ENCODE measurements around the gene HDAC4. TPM values are rescaled to one million over a fixed set of nuclear protein-coding genes. Genes with fewer than 3 reads are reported as not detected.

The HDAC4 gene
- polyA plus RNA-seq, 6 donors from 2014 or later, result 1.5 to 6.8 (median 2.8) TPM; not detected in 1

DNA sequence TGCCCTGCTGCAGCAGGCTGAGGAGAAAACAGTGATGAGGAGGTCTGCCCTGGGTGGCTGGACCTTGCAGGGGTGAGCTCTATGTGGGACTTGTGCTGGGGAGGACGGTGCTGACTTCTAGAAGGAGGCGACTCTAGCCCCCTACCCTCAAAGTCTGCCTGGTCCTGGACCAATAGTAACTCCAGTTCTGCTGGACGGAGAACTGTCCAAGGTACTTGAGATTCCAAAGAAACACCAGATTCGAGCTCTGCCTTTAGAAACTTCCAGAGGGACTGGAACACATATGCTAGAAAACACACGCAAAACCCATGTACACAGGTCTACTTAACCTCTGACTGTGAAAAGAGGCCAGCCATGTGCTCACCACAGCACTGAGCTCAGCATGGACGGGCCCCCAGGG lies 292.4 kb downstream of the HDAC4 start:
- ATAC-seq (ENCODE audit: low read depth in 2 of 2) (no peak), DNase-seq (no peak)
- Mint-ChIP-seq H3K4me3 (no peak overlapping the region), H3K4me1 (no peaks in the 10 kb centered on the region), H3K27ac (no peak overlapping the region), H3K9me3 (no peaks in the 10 kb centered on the region), H3K27me3 (no peaks in the 10 kb centered on the region), H3K36me3 (peaks cover 4 to 15% of the 10 kb centered on the region in 2 donors)

DNA sequence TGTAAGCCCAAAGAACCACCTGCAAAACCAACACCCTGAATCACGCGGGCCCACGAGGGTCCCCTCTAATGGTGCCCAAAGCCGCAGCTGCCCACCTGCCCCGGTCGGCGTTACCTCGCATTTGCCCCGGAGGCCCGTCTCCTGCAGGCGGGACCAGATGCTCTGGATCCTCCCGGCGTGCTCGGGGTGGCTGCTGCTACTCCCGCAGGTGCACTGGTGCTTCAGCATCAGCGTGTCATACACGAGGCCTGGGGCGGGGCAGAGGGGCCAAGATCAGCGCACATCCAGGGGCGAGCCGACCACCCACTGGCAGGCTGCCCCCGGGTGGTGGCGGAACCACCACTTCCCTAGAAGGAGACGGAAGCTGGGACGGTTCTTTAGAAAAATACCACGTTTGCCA lies 292.9 kb downstream of the HDAC4 start:
- H3K9me3 Mint-ChIP-seq, result no peaks in the 10 kb centered on the region
- no peak overlapping the region for H3K4me3 Mint-ChIP-seq
- H3K36me3 Mint-ChIP-seq, result peaks cover 4 to 15% of the 10 kb centered on the region in 2 donors
- no peak for DNase-seq
- H3K27me3 Mint-ChIP-seq, result no peaks in the 10 kb centered on the region
- H3K27ac Mint-ChIP-seq, result no peak overlapping the region
- no peak for ATAC-seq (ENCODE audit: low read depth in 2 of 2)
- H3K4me1 Mint-ChIP-seq, result no peaks in the 10 kb centered on the region

DNA sequence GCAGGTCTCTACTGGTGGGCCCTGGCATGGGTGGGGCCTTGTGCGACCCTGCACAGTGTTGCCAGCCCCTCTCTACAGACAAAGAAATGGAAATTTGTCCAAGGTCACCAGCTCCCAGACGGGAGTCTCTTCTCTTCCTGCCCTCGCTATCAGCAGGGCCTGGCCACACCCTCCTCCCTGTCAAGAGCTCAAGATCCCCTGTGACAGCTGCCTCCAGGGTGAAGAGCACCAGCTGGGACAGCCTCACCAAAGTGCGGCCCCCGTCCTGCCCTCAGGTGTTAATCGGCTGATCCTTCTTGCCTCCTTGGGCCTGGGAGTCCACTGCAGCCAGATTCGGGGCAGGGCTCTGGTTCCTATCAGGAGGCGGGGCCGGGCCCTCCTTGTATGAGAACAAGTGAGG lies 293.9 kb downstream of the HDAC4 start:
- Mint-ChIP-seq H3K27me3 (no peaks in the 10 kb centered on the region), H3K9me3 (no peaks in the 10 kb centered on the region), H3K27ac (no peak overlapping the region)

DNA sequence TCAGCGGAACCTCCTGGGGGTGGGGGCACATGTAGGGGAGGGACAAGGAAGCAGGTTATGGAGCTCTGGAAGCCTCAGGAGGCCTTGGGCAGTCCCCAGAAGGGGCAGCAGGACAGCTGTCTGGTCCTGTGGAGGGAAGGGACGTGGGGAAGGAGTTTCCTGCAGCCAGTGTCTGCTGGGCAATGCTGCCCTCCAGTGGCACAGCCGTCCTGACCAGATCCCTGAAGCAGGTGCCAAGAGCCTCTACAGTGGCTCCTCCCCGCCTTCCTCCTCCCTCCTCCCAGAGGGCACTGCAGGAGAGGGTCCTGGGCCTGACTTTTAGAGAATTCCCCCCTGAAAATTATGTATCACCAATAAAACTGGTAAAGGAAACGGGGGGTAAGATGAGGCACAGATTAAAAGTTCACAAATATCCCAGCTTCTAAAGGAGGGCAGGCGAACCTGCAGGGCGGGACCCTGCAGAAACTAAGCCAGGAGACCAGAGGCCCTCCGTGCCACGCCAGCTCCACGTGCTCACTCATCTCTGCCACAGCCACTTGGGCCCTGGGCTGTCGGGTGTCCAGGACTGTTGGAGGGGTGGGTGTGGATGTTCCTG lies 294.4 kb downstream of the HDAC4 start:
- no peaks in the 10 kb centered on the region for H3K9me3 Mint-ChIP-seq
- peaks cover 4 to 16% of the 10 kb centered on the region in 2 donors for H3K36me3 Mint-ChIP-seq
- H3K27me3 Mint-ChIP-seq, result no peaks in the 10 kb centered on the region
- no peak for DNase-seq
- no peak overlapping the region for H3K27ac Mint-ChIP-seq
- H3K4me3 Mint-ChIP-seq, result no peak overlapping the region
- no peak for ATAC-seq (ENCODE audit: low read depth in 2 of 2)
- H3K4me1 Mint-ChIP-seq, result no peaks in the 10 kb centered on the region

More for the DNA sequence above, 293.9 kb downstream of the HDAC4 start:
- Mint-ChIP-seq H3K4me1 (no peaks in the 10 kb centered on the region), H3K4me3 (no peak overlapping the region), H3K36me3 (peaks cover 4 to 15% of the 10 kb centered on the region in 2 donors)
- DNase-seq, result no peak
- ATAC-seq (ENCODE audit: low read depth in 2 of 2), result no peak

DNA sequence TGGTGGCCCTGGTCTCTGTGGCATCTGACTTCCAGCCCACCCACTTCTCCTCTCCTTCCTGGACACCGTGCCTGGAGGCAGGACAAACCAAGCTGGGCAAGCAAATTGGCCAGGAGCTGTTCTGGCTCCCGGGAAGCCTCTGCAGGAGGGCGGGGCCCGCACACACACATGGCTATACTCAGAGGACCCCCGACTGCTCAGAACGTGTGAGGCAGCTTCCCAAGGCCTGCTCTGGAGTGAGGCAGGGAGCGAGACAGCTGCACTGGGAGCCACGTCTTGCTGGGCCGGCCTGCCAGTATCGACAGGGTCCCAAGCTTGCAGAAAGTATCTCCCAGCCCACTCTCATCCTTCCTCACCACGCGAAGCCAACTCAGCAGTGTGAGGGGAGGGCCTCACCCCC lies 295.6 kb downstream of the HDAC4 start:
- Mint-ChIP-seq H3K27me3 (no peaks in the 10 kb centered on the region), H3K4me1 (no peaks in the 10 kb centered on the region), H3K27ac (no peak overlapping the region), H3K9me3 (no peaks in the 10 kb centered on the region), H3K36me3 (peaks cover 4 to 17% of the 10 kb centered on the region in 2 donors), H3K4me3 (no peak overlapping the region)
- DNase-seq, result no peak
- ATAC-seq (ENCODE audit: low read depth in 2 of 2), result no peak

DNA sequence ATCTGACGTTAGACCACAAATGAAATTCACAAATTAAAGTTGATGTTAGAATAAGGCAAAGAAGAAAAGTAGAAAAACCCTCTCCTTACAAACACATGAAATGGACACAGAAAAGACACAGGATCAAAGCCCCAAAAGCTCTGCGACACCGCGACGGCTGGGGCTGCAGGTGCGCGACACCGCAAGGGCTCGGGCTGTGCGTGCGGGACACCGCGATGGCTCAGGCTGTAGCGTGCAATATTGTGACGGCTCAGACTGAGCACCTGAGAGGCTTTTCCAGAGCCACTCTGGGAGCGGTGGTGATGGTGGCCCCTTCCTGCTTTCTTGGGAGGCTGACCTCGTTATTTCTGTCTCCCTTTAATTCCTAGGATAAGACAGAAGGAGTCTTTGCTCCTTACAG lies 296.0 kb downstream of the HDAC4 start:
- H3K36me3 Mint-ChIP-seq, result peaks cover 4 to 15% of the 10 kb centered on the region in 2 donors
- ATAC-seq (ENCODE audit: low read depth in 2 of 2) (no peak), DNase-seq (no peak)
- H3K9me3 Mint-ChIP-seq, result no peaks in the 10 kb centered on the region
- H3K27ac Mint-ChIP-seq, result no peak overlapping the region
- no peaks in the 10 kb centered on the region for H3K27me3 Mint-ChIP-seq
- H3K4me3 Mint-ChIP-seq, result no peak overlapping the region
- H3K4me1 Mint-ChIP-seq, result no peaks in the 10 kb centered on the region

DNA sequence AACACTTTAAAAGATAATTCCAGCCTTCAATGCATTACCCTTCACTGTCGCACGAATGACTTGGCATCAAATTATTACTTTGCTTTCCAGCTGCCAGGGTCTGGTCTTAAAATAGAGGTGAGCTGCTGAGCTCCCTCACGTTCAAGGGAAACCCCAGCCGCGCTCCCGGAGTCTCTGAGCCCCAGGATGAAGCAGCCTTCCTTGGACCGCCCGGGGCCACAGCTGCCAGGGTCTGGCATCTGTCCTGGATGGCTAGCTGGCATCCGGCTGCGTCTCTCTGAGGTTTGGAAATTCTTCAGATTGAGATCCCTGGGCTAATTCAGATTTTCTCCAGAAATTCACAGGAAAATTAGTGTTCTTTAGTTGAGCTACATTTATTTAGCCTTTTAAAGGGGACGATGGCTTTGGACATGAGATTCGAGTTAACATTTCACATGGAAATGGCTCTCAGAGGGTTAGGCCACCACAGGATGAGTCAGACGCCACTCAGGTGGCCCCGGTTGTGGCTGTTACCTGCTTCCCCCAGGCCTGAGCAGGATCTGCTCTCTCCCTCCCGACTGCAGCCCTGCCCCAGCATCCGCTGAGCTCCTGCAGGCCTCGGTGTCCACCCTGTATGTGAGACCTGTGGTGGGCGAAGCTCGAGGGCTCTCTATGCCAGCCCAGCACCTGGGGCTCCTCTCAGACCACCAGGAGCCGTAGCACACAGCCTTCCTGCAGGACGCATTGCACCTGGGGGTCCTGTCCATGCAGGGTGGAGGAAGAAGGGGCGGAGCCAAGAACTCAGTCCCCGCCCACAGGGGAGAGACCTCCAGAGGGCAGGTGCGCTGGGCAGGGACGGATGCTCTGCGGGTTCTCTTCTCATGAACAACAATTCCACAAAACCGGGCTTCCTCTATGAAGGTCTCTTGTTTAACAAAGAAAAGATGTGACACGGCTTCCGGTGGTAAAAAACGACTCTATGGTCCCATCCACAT lies 297.4 kb downstream of the HDAC4 start:
- Mint-ChIP-seq H3K27me3 (no peaks in the 10 kb centered on the region), H3K4me1 (no peaks in the 10 kb centered on the region), H3K36me3 (peaks cover 9 to 15% of the 10 kb centered on the region in 2 donors), H3K27ac (no peak overlapping the region), H3K9me3 (no peaks in the 10 kb centered on the region), H3K4me3 (no peak overlapping the region)
- ATAC-seq (ENCODE audit: low read depth in 2 of 2), result no peak
- no peak for DNase-seq

DNA sequence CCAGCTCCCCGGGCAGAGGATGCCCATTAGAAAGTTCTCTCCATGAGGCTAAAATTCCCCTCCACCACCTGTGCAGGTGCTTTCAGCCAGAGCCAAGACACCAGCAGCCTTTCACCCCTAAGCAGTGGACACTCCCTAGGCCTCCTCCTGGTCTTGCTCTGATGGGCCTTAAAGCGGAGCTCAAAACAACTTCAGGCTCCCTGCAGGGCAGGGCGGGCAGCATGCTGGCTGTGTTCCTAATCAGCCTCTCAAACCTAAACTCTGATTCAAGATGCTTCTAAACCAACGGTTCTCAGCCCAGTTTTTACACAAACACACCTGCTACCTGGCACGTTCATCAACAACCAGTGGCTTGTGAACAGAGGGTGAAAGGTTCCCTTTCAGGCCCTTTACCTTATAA lies 298.6 kb downstream of the HDAC4 start:
- Mint-ChIP-seq H3K4me3 (no peak overlapping the region), H3K27me3 (no peaks in the 10 kb centered on the region), H3K4me1 (no peaks in the 10 kb centered on the region), H3K27ac (no peak overlapping the region), H3K36me3 (peaks cover 9 to 15% of the 10 kb centered on the region in 2 donors), H3K9me3 (no peaks in the 10 kb centered on the region)
- no peak for ATAC-seq (ENCODE audit: low read depth in 2 of 2)
- DNase-seq, result no peak

DNA sequence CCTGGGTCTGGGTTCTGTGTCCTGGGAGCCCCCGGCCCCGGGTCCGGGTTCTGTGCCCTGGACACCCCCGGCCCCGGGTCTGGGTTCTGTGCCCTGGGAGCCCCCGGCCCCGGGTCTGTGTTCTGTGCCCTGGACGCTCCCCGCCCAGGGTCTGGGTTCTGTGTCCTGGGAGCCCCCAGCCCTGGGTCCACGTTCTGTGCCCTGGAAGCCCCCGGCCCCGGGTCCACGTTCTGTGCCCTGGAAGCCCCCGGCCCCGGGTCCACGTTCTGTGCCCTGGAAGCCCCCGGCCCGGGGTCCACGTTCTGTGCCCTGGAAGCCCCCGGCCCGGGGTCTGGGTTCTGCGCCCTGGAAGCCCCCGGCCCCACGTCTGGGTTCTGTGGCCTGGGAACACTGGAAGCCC lies 299.0 kb downstream of the HDAC4 start:
- ATAC-seq (ENCODE audit: low read depth in 2 of 2), result no peak
- H3K4me3 Mint-ChIP-seq, result no peak overlapping the region
- peaks cover 9 to 15% of the 10 kb centered on the region in 2 donors for H3K36me3 Mint-ChIP-seq
- no peak for DNase-seq
- H3K9me3 Mint-ChIP-seq, result no peaks in the 10 kb centered on the region
- H3K27ac Mint-ChIP-seq, result no peak overlapping the region
- H3K27me3 Mint-ChIP-seq, result no peaks in the 10 kb centered on the region
- no peaks in the 10 kb centered on the region for H3K4me1 Mint-ChIP-seq

DNA sequence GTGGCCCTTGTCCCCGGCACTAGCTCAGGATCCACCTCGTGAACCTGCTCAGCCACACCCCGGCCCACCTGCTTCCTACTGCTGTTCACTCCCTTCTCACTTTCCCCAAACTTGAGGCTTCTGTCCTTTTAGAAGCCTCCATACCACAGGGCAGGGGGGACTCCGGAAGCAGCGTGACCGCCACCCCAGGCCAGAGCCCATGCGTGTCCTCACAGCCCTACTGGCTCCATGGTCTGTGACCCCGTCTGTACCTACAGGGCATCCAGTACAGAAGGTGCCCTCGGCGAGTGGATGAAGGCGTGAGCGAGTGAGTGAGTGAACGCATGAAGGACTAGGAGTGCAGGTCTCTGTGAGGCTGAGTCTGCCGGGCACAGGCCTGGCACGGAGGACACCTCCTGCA lies 299.7 kb downstream of the HDAC4 start:
- ATAC-seq (ENCODE audit: low read depth in 2 of 2), result no peak
- no peaks in the 10 kb centered on the region for H3K9me3 Mint-ChIP-seq
- no peaks in the 10 kb centered on the region for H3K27me3 Mint-ChIP-seq
- no peak overlapping the region for H3K4me3 Mint-ChIP-seq
- H3K36me3 Mint-ChIP-seq, result peaks cover 9 to 15% of the 10 kb centered on the region in 2 donors
- no peak overlapping the region for H3K27ac Mint-ChIP-seq
- H3K4me1 Mint-ChIP-seq, result no peaks in the 10 kb centered on the region
- no peak for DNase-seq

DNA sequence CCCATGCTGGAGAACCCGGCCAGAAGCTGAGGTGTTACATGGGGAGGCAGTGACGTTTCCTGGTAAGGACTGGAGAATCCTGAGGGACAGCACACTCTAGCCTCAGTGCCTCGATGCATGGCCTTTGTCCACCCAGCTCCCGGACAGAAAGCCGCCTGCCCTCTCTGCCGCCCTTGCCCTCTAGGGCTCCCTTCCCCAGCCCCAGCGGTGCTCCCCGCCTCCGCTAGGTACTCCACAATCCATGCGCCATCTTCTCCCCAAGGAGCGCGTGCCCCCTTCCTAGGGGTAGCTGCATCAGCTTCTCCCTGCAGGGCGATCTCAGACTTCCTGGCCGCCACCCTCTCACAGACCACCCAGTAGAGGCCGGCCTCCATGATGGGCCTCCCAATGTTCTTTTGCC lies 301.3 kb downstream of the HDAC4 start:
- no peak for DNase-seq
- no peaks in the 10 kb centered on the region for H3K4me1 Mint-ChIP-seq
- peak overlapping the region in 1 of 6 donors; percentile 7 for H3K27ac Mint-ChIP-seq
- ATAC-seq (ENCODE audit: low read depth in 2 of 2), result no peak
- no peaks in the 10 kb centered on the region for H3K27me3 Mint-ChIP-seq
- no peaks in the 10 kb centered on the region for H3K9me3 Mint-ChIP-seq
- H3K4me3 Mint-ChIP-seq, result no peak overlapping the region
- peaks cover 6 to 11% of the 10 kb centered on the region in 2 donors for H3K36me3 Mint-ChIP-seq

DNA sequence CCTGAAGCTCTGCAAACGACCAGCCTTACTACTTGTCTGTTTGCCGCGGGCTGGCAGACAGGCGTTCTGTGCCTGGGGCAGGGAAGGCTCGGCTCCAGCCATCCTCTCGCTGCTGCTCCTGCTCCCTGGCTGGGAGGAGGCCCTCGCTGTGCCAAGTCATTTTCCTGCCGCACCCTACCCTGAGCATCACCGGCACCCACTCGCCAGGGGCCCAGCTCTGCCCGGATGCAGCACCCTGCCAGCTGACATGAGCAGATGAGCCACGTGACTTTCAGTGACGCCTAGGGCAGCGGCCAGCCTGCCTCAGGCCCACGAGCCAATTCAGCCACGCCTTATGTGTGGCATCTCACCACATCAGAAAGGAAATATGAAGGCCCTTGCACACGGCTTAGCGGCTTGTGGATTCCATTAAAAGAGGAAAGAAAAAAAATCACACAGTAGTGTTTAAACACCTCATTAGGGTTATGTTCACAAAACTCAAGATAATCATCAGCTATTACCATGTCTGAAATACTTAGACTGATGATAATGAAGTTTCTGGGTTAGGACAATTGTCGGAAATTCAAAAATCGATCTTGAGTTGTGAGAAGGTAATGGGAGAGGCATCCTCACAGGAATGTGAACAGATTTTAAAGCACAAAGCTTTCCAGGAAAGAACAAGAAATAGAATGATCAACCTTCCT lies 302.4 kb downstream of the HDAC4 start:
- H3K27me3 Mint-ChIP-seq, result no peaks in the 10 kb centered on the region
- DNase-seq (no peak), ATAC-seq (ENCODE audit: low read depth in 2 of 2) (no peak)
- no peaks in the 10 kb centered on the region for H3K4me1 Mint-ChIP-seq
- no peaks in the 10 kb centered on the region for H3K9me3 Mint-ChIP-seq
- peak overlapping the region in 1 of 6 donors; percentile 30 for H3K27ac Mint-ChIP-seq
- peaks cover 5 to 8% of the 10 kb centered on the region in 2 donors for H3K36me3 Mint-ChIP-seq
- H3K4me3 Mint-ChIP-seq, result no peak overlapping the region

DNA sequence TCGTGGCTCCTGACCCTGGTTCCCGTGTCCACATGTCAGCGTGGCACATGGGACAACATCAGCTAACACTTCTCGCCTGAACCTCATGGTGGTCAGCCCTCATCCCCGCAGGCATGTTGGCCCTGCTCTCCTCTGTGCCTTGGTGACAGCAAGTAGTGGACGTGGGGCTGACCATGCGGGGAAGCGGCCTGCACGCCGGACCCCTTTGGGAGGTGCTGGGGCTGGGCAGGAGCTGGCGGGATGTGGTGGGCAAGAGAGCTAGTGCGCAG lies 303.5 kb downstream of the HDAC4 start:
- peaks cover 5 to 8% of the 10 kb centered on the region in 2 donors for H3K36me3 Mint-ChIP-seq
- no peaks in the 10 kb centered on the region for H3K4me1 Mint-ChIP-seq
- no peak for ATAC-seq (ENCODE audit: low read depth in 2 of 2)
- no peaks in the 10 kb centered on the region for H3K9me3 Mint-ChIP-seq
- H3K27ac Mint-ChIP-seq, result no peak overlapping the region
- H3K27me3 Mint-ChIP-seq, result no peaks in the 10 kb centered on the region
- peak overlapping the region in 1 of 8 donors; percentile 50 for H3K4me3 Mint-ChIP-seq
- DNase-seq, result no peak
